HUDEP-2 (cell line): ENCODE data around the gene MAP3K6.
A peak's percentile ranks its signal among the peaks of the same experiment; 100 is the strongest.
"Not testable (repeated sequence)": the region's sequence is repeated elsewhere in the genome, so short reads cannot be mapped to it uniquely, and the experiment has no call there.

Experiments used
- DNase-seq, 76 experiments: peaks; one replicate each; lab custom pipeline; 2025; ENCODE audit not compliant: unreplicated experiment in 76 of 76; lab: John Stamatoyannopoulos, UW

Gene MAP3K6

GRCh38 chr1:27397110-27397509 is 30.3 kb upstream of the MAP3K6 start:
- no peak for DNase-seq

GRCh38 chr1:27395441-27396195 is 28.9 kb upstream of the MAP3K6 start:
- DNase-seq, result peak in 61 of 76 experiments; percentile 5 to 81 (median 55)

GRCh38 chr1:27394925-27395324 is 28.2 kb upstream of the MAP3K6 start:
- no peak for DNase-seq

GRCh38 chr1:27394282-27394658 is 27.5 kb upstream of the MAP3K6 start:
- DNase-seq, result no peak

- DNase-seq, result no peak
These were observed 27.0 kb upstream of the MAP3K6 start for GRCh38 chr1:27393641-27394281.

- DNase-seq, result no peak
These were observed 26.2 kb upstream of the MAP3K6 start for GRCh38 chr1:27392778-27393635.

- DNase-seq, result peak in 72 of 76 experiments; percentile 40 to 94 (median 84)
These were observed 25.5 kb upstream of the MAP3K6 start, which contains the start of gene GPR3 for GRCh38 chr1:27392096-27392777. Gene GPR3 (plus strand): TSS chr1:27392622. CDS start chr1:27393799, 1,177 bp downstream.

- peak in 48 of 76 experiments; percentile 8 to 70 (median 34) for DNase-seq
These were observed 24.8 kb upstream of the MAP3K6 start for GRCh38 chr1:27391511-27392095.

- DNase-seq, result peak in 48 of 76 experiments; percentile 4 to 71 (median 34)
These were observed 21.7 kb upstream of the MAP3K6 start for GRCh38 chr1:27388337-27389005.

- not testable (repeated sequence) for DNase-seq
These were observed 18.0 kb upstream of the MAP3K6 start for GRCh38 chr1:27384797-27385196.

GRCh38 chr1:27383661-27384060 is 16.9 kb upstream of the MAP3K6 start:
- DNase-seq, result no peak

- peak in 10 of 76 experiments; percentile 8 to 31 (median 18) for DNase-seq
These were observed 16.4 kb upstream of the MAP3K6 start, which contains the start of gene CD164L2 for GRCh38 chr1:27383039-27383605. Gene CD164L2 (minus strand): TSS chr1:27383333. CDS start chr1:27383239, 94 bp downstream.

- DNase-seq, result no peak
These were observed 15.4 kb upstream of the MAP3K6 start for GRCh38 chr1:27381969-27382762.

- DNase-seq, result no peak
These were observed 14.3 kb upstream of the MAP3K6 start for GRCh38 chr1:27380766-27381733.

GRCh38 chr1:27380224-27380623 is 13.5 kb upstream of the MAP3K6 start:
- peak in 2 of 76 experiments; percentile 11 to 29 for DNase-seq

- DNase-seq, result peak in 3 of 76 experiments; percentile 14 to 20 (median 17)
These were observed 12.9 kb upstream of the MAP3K6 start for GRCh38 chr1:27379564-27380122.
